Caco-2 (cell line): Measurements from ENCODE around the gene SH3BGRL3. TPM values are rescaled to one million over a fixed set of nuclear protein-coding genes. Genes with fewer than 3 reads are reported as not detected.
"Not testable (repeated sequence)": the region's sequence is repeated elsewhere in the genome, so short reads cannot be mapped to it uniquely, and the experiment has no call there.

Source experiments
- Bru-seq: library from RNA; stranded (reverse); fragments of 400-500 nt; gene quantifications from one replicate; lab custom pipeline; 2021; lab: Mats Ljungman, UMichigan
- BruChase-seq, 2 experiments: library from RNA; stranded (reverse); fragments of 400-500 nt; gene quantifications; one replicate each; lab custom pipeline; 2021; lab: Mats Ljungman, UMichigan
- BruUV-seq: library from RNA; stranded (reverse); fragments of 400-500 nt; replicated peaks from 2 replicates; lab custom pipeline; 2021; lab: Mats Ljungman, UMichigan
- CTCF ChIA-PET: fragments of 300-600 bp; sonication (Branson Sonifier 250); formaldehyde crosslinking; loops from one replicate; lab custom pipeline; 2022; ENCODE audit warnings: antibody characterized with exemption; lab: Charles Lee
- POLR2A ChIA-PET: fragments of 300-600 bp; sonication (Branson Sonifier 250); formaldehyde crosslinking; loops from one replicate; lab custom pipeline; 2022; ENCODE audit warnings: antibody characterized with exemption; lab: Charles Lee
- DNase-seq, 2 experiments: peaks; one replicate each; pipeline versions ENCODE4 v3.0.0 to v3.0.0-alpha.2; 2020 to 2022
- H3K27me3 ChIP-seq: replicated peaks from 2 replicates; pipeline ENCODE4 v1.6.0; 2011; ENCODE audit warnings: low read length; ENCODE audit not compliant: control insufficient read depth, insufficient read depth
- H3K36me3 ChIP-seq: 2 replicates; pipeline ENCODE4 v1.5.1; 2011; ENCODE audit warnings: low read length; ENCODE audit not compliant: control insufficient read depth, insufficient read depth
- H3K4me1 ChIP-seq: fragments of 250-450 bp; sonication (Bioruptor Pico); 2 replicates; pipeline ENCODE4 v1.5.1; 2020; ENCODE audit warnings: mild to moderate bottlenecking
- H3K4me3 ChIP-seq: 2 replicates; pipeline ENCODE4 v1.5.1; 2011; ENCODE audit warnings: low read depth, mild to moderate bottlenecking, control low read depth, low read length
- H3K9me3 ChIP-seq: fragments of 250-450 bp; sonication (Bioruptor Pico); 2 replicates; pipeline ENCODE4 v1.5.1; 2020; ENCODE audit warnings: mild to moderate bottlenecking, moderate library complexity
- H3K27ac Mint-ChIP-seq: one replicate; pipeline ENCODE4 v1.8.0; 2022; ENCODE audit warnings: mixed read lengths; ENCODE audit not compliant: unreplicated experiment
- H3K27me3 Mint-ChIP-seq: one replicate; pipeline ENCODE4 v1.8.0; 2022; ENCODE audit warnings: mixed read lengths; ENCODE audit not compliant: insufficient read depth, unreplicated experiment
- H3K36me3 Mint-ChIP-seq: one replicate; pipeline ENCODE4 v1.8.0; 2022; ENCODE audit warnings: mild to moderate bottlenecking, mixed read lengths; ENCODE audit not compliant: insufficient read depth, unreplicated experiment
- H3K4me1 Mint-ChIP-seq: one replicate; pipeline ENCODE4 v1.8.0; 2022; ENCODE audit warnings: low read depth, mixed read lengths; ENCODE audit not compliant: unreplicated experiment
- H3K4me3 Mint-ChIP-seq: one replicate; pipeline ENCODE4 v1.8.0; 2022; ENCODE audit warnings: mild to moderate bottlenecking, moderate library complexity, mixed read lengths; ENCODE audit not compliant: unreplicated experiment
- H3K9me3 Mint-ChIP-seq: one replicate; pipeline ENCODE4 v1.8.0; 2022; ENCODE audit warnings: mixed read lengths; ENCODE audit not compliant: unreplicated experiment
- intact Hi-C: fragments of 100-400 bp; cut with micrococcal nuclease; formaldehyde crosslinking; loops from one replicate; pipeline ENCODE4 v1.10.0; 2022; ENCODE audit not compliant: unreplicated experiment
- long read RNA-seq: library from polyadenylated mRNA; stranded (forward); transcript quantifications from one replicate; pipeline ENCODE4 v2.0.0, GENCODE V29; 2022
- total RNA-seq: library from RNA; stranded (reverse); gene quantifications from 2 replicates; pipeline ENCODE4 v1.2.3, GENCODE V29; 2022
- TF ChIP-seq, protein P1 (sequence below), 2 experiments: fragments of 200-600 bp in 1 of 2; IDR thresholded peaks; 1 replicate in 1 of 2; 2 replicates in 1 of 2; pipeline versions ENCODE4 v1.5.1 to v1.8.0; 2011 to 2022; ENCODE audit warnings: antibody characterized with exemption in 1 of 2, control low read depth in 1 of 2, inconsistent platforms in 1 of 2, low read depth in 1 of 2, low read length in 1 of 2, mild to moderate bottlenecking in 1 of 2, moderate library complexity in 1 of 2; ENCODE audit not compliant: insufficient read depth in 1 of 2, severe bottlenecking in 1 of 2, unreplicated experiment in 1 of 2

The SH3BGRL3 gene
- total RNA-seq (73.4 and 74.3 TPM in 2 replicates), Bru-seq, nascent RNA (percentile 64 among the genes with signal in this experiment), BruChase-seq, experiment 1, labeled RNA remaining after a 2-hour chase (percentile 72 among the genes with signal in this experiment), BruChase-seq, experiment 2, labeled RNA remaining after a 6-hour chase (percentile 89 among the genes with signal in this experiment)
- long read RNA-seq, transcript SH3BGRL3-202 (2 exons, 768 nt), result minor isoform, 6 of 241 reads
- long read RNA-seq, transcript SH3BGRL3-201 (3 exons, 1,661 nt), result major isoform, 231 of 241 reads
- long read RNA-seq, partial matches to known transcripts, result 0 of 241 reads
- long read RNA-seq, other reads (novel, unspliced or antisense), result 4 of 241 reads

DNA sequence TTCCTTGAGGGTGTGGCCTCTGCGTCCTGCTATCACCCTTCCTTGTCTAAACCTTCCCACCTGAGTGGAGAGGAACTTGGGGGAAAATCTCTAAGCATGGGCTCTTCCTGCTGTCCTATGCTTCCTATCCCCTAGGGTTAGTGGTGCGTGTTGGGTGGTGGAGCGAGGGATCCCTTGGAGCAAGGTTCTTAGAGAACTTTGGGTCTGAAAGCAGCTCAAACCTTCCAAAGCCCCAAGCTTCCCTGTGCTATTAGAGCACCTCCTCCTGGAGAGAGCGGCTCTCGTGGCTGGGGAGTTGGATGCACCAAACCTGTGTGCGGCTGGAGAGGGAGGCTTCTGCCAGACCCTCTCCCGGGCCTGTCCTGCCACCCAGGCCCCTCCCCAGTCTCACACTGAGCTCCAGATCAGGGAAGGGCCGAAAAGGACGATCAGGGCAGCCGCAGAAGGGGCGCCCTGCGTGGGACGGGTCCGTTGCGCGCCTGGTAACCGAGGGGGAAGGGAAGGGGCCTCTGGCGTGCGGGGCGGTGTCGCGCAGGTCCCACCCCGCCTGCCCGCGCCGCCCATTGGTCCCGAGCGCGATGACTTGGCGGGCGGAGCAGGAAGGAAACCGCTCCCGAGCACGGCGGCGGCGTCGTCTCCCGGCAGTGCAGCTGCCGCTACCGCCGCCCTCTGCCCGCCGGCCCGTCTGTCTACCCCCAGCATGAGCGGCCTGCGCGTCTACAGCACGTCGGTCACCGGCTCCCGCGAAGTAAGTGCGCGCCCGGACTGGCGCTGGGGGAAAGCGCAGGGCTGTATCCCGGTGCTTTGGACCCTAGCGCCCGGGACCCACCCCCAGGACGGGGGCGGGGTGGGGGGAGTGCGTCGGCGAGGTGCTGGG is at the start of gene SH3BGRL3:
Gene SH3BGRL3 (plus strand): TSS at position 631 of the 877 bp plus-strand sequence. CDS start 70 bp downstream, at position 701.
- TF ChIP-seq, protein P1, sequence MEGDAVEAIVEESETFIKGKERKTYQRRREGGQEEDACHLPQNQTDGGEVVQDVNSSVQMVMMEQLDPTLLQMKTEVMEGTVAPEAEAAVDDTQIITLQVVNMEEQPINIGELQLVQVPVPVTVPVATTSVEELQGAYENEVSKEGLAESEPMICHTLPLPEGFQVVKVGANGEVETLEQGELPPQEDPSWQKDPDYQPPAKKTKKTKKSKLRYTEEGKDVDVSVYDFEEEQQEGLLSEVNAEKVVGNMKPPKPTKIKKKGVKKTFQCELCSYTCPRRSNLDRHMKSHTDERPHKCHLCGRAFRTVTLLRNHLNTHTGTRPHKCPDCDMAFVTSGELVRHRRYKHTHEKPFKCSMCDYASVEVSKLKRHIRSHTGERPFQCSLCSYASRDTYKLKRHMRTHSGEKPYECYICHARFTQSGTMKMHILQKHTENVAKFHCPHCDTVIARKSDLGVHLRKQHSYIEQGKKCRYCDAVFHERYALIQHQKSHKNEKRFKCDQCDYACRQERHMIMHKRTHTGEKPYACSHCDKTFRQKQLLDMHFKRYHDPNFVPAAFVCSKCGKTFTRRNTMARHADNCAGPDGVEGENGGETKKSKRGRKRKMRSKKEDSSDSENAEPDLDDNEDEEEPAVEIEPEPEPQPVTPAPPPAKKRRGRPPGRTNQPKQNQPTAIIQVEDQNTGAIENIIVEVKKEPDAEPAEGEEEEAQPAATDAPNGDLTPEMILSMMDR (IDR thresholded peaks at IDR 0.05; ENCODE audit: insufficient read depth in 1 of 2, low read depth in 1 of 2, low read length in 1 of 2, severe bottlenecking in 1 of 2, unreplicated experiment in 1 of 2), result peak in 1 of 2 experiments; percentile 58
- no TSS peak for BruUV-seq
- intact Hi-C loops, result loop anchor here (2.0 kb wide), 1 partner anchor 45 kb away; the partner anchor contains the start of gene CEP85
- Histone ChIP-seq H3K4me3 (peak within 1 kb of the TSS; percentile 82), H3K36me3 (peaks cover 2% of the 10 kb centered on the region), H3K4me1 (peaks cover 47% of the 10 kb centered on the region), H3K9me3 (no peaks in the 10 kb centered on the region), H3K27me3 (no peaks in the 10 kb centered on the region)
- H3K9me3 Mint-ChIP-seq, result no peaks in the 10 kb centered on the region
- peak within 1 kb of the TSS; percentile 88 for H3K4me3 Mint-ChIP-seq
- peaks cover 47% of the 10 kb centered on the region for H3K36me3 Mint-ChIP-seq
- ChIA-PET POLR2A (interaction anchor here (1.4 kb wide), 1 partner anchor 110 kb away, joined by 4 read pairs; the partner anchor contains the start of gene ZNF593), CTCF (interaction anchor here (0.6 to 1.8 kb wide), 6 partner anchors 22 to 176 kb away, joined by 3 to 7 read pairs (median 4); partner anchors contain the start of gene CEP85)
- DNase-seq, result peak; percentile 76 to 86
- peak within 1 kb of the TSS; percentile 81 for H3K27ac Mint-ChIP-seq
- peaks cover 36% of the 10 kb centered on the region for H3K4me1 Mint-ChIP-seq
- no peaks in the 10 kb centered on the region for H3K27me3 Mint-ChIP-seq

DNA sequence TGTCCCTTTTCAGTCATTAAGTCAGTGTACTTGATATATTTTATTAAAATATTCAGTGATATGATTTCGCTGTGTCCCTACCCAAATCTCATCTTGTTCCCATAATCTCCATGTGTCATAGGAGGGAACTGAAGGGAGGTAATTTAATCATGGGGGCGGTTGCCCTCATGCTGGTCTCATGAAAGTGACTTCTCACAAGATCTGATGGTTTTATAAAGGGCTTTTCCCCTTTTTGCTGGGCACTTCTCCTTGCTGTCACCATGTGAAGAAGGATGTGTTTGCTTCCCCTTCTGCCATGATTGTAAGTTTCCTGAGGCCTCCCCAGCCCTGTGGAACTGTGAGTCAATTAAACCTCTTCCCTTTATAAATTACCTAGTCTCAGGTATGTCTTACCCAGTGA is 49.2 kb upstream of the SH3BGRL3 start:
- H3K4me1 ChIP-seq, H3K36me3 ChIP-seq, BruUV-seq, H3K4me3 Mint-ChIP-seq, DNase-seq, H3K4me1 Mint-ChIP-seq, H3K9me3 Mint-ChIP-seq, H3K9me3 ChIP-seq, H3K27me3 Mint-ChIP-seq, H3K4me3 ChIP-seq, H3K27me3 ChIP-seq, POLR2A ChIA-PET, H3K27ac Mint-ChIP-seq: not testable (repeated sequence)
- intact Hi-C loops, result loop anchor here (5.0 kb wide), 1 partner anchor 38 kb away; the partner anchor contains the start of gene CATSPER4
- H3K36me3 Mint-ChIP-seq, result peaks cover 13% of the 10 kb centered on the region
- CTCF ChIA-PET, result interaction anchor here (0.5 kb wide), 1 partner anchor 402 kb away, joined by 4 read pairs; no protein-coding TSS in a partner anchor

DNA sequence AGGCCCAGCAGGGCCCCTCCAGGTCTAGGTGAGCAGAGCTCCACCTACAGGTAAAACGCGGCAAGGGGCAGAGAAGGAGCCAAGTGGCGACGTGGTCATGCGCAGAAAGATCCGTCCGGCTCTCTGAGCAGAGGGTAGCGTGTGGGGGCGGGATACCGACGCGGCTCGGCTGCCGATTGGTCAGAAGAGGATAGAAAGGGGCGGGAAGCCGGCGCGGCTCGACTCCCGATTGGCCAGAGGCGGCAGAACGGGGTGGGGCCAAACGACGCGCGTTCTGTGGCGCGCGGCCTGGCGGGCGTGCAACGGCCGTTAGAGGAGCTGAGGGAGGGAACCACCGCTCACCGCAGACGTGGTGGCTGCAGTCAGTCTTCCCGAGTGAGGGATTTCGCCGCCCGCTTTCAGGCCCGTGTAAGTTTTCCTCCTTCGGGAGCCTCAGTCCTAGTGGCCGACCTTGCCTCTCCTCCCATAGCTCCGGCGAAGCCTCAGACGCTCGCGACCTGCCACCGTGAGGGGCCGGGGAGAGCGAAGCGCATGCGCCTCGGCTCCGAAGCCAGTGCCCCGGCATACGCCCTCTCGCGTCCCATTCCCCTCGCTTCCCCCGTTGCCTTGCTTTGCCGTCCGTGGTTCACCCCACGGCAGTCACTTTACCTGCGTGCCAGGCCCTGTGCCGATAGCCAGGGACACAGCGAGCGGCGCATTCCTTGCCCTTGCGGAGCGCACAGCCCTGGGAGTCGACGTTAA is 45.8 kb upstream of the SH3BGRL3 start, which contains the start of gene CEP85:
Gene CEP85 (plus strand): TSS at position 298 of the 741 bp plus-strand sequence. CDS start 5,584 bp downstream, outside the sequence.
- Histone ChIP-seq H3K27me3 (no peaks in the 10 kb centered on the region), H3K4me1 (peaks cover 7% of the 10 kb centered on the region), H3K4me3 (peak within 1 kb of the TSS; percentile 95), H3K9me3 (no peaks in the 10 kb centered on the region), H3K36me3 (no peaks in the 10 kb centered on the region)
- no peaks in the 10 kb centered on the region for H3K9me3 Mint-ChIP-seq
- CTCF ChIA-PET, result interaction anchor here (0.6 to 3.7 kb wide), 29 partner anchors 9 to 920 kb away, joined by 3 to 58 read pairs (median 4); partner anchors contain the start of genes C1orf232, CATSPER4, CNKSR1 and CRYBG2
- TSS peak; percentile 28 for BruUV-seq
- peak; percentile 96 for DNase-seq
- intact Hi-C loops, result loop anchor here (1.0 to 5.0 kb wide), 3 partner anchors 42 to 65 kb away; partner anchors contain the start of genes CATSPER4 and ZNF593
- peaks cover 23% of the 10 kb centered on the region for H3K4me1 Mint-ChIP-seq
- peaks cover 13% of the 10 kb centered on the region for H3K36me3 Mint-ChIP-seq
- peak within 1 kb of the TSS; percentile 88 for H3K4me3 Mint-ChIP-seq
- POLR2A ChIA-PET, result interaction anchor here (0.6 to 1.4 kb wide), 7 partner anchors 27 to 388 kb away, joined by 3 to 10 read pairs (median 4); partner anchors contain the start of genes CNKSR1 and ZNF593
- TF ChIP-seq, protein P1 (IDR thresholded peaks at IDR 0.05; ENCODE audit: insufficient read depth in 1 of 2, low read depth in 1 of 2, low read length in 1 of 2, severe bottlenecking in 1 of 2, unreplicated experiment in 1 of 2), result peak; percentile 66 to 83
- no peaks in the 10 kb centered on the region for H3K27me3 Mint-ChIP-seq
- peak within 1 kb of the TSS; percentile 89 for H3K27ac Mint-ChIP-seq
